Measurements from ENCODE around the gene ART1.
"Not testable (repeated sequence)": the region's sequence is repeated elsewhere in the genome, so short reads cannot be mapped to it uniquely, and the experiment has no call there.

The ART1 gene

DNA sequence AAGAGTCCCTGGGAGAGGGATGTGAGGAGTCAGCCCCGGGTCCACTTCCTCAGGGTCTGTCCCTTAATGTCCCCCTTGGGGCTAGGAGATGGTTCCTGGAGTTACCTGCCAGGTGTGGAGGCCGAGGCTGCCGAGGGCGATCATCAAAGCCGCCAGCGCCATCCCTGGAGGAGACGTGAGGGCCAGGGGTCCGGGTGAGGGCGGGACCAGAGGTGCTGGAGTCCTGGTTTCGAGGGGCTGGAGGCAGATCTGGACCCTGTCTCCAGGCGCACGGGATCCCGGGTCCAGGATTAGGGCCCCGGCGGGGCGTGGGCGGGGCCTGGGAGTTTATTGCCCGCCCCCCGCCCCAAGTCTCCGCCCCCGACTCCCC lies 3.2 kb upstream of the ART1 start, which contains the start of gene ART5:
TSS of gene ART5 (minus strand) at position 292 of the 370 bp plus-strand sequence. CDS start at position 162, 130 bp downstream.
- DNase-seq (ENCODE audit: low read depth in 2 of 2), result no peak
- TF ChIP-seq CTCF (IDR thresholded peaks at IDR 0.05; ENCODE audit: low read depth, low read length), result no peak
- H3K4me3 ChIP-seq (replicated peaks in 1 of 2; ENCODE audit: low read depth in 2 of 2, low read length in 2 of 2), result peak within 1 kb of the TSS; percentile 40 to 58

- peak; percentile 39 to 84 for DNase-seq (ENCODE audit: low read depth in 2 of 2)
- no peak for TF ChIP-seq CTCF (IDR thresholded peaks at IDR 0.05; ENCODE audit: low read depth, low read length)
- peak overlapping the region; percentile 40 to 58 for H3K4me3 ChIP-seq (replicated peaks in 1 of 2; ENCODE audit: low read depth in 2 of 2, low read length in 2 of 2)
Observed at GRCh38 chr11:3642071-3642951, 2.6 kb upstream of the ART1 start.

DNA sequence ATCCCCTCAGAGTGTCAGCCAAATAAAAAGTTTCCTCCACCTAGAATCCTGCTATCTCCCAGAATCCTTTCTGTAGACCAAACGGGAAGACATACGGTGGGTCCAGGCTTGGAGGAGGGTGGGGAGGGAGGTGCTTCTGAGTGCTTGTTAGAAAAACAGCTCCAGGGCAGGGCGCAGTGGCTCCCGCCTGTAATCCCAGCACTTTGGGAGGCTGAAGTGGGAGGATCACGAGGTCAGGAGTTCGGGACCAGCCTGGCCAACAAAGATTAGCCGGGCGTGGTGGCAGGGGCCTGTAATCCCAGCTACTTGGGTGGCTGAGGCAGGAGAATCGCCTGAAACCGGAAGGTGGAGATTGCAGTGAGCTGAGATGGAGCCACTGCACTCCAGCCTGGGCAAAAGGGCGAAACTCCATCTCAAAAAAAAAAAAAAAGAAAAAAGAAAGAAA lies 1.8 kb upstream of the ART1 start:
- DNase-seq (ENCODE audit: low read depth in 2 of 2); H3K4me3 ChIP-seq (replicated peaks in 1 of 2; ENCODE audit: low read depth in 2 of 2, low read length in 2 of 2): not testable (repeated sequence)

- no peak for DNase-seq (ENCODE audit: low read depth in 2 of 2)
- no peak for TF ChIP-seq CTCF (IDR thresholded peaks at IDR 0.05; ENCODE audit: low read depth, low read length)
Observed at GRCh38 chr11:3645552-3645951, 624 bp downstream of the ART1 start.

GRCh38 chr11:3648843-3649242 lies 3.9 kb downstream of the ART1 start:
- DNase-seq (ENCODE audit: low read depth in 2 of 2); H3K4me3 ChIP-seq (replicated peaks in 1 of 2; ENCODE audit: low read depth in 2 of 2, low read length in 2 of 2): not testable (repeated sequence)

More at GRCh38 chr11:3645552-3645951, 624 bp downstream of the ART1 start:
- no peak overlapping the region for H3K4me3 ChIP-seq (replicated peaks in 1 of 2; ENCODE audit: low read depth in 2 of 2, low read length in 2 of 2)

DNA sequence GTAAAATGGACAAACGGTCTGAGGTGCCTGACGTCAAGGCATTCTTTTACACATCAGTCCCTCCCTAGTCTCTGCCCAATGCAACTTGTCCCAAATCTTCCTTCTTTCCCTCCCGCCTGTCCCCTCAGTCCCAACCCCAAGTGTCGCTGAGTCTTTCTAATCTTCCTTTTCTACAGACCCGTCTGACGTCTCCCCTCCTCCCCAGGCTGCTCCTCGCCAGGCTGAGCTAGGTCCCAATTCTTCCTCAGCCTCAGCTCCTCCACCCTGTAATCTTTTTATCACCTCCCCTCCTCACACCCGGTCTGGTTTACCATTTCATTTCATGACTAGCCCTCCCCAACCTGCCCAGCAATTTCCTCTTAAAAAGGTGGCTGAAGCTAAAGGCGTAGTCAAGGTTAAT lies 4.4 kb downstream of the ART1 start:
- DNase-seq (ENCODE audit: low read depth in 2 of 2); H3K4me3 ChIP-seq (replicated peaks in 1 of 2; ENCODE audit: low read depth in 2 of 2, low read length in 2 of 2): not testable (repeated sequence)

DNA sequence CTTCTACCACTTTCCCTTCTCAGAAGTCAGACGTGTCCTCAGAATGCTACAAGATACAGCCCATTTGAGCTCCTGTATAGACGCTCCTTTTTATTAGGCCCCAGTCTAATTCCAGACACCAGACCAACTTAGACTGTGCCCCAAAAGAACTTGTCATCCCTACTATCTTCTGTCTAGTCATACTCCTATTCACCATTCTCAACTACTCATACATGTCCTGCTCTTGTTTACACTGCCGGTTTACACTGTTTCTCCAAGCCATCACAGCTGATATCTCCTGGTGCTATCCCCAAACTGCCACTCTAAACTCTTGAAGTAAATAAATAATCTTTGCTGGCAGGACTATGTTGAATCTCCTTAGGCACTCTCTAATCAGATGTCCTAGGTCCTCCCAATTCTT lies 7.6 kb downstream of the ART1 start:
- not testable (repeated sequence) for DNase-seq (ENCODE audit: low read depth in 2 of 2); H3K4me3 ChIP-seq (replicated peaks in 1 of 2; ENCODE audit: low read depth in 2 of 2, low read length in 2 of 2)

DNA sequence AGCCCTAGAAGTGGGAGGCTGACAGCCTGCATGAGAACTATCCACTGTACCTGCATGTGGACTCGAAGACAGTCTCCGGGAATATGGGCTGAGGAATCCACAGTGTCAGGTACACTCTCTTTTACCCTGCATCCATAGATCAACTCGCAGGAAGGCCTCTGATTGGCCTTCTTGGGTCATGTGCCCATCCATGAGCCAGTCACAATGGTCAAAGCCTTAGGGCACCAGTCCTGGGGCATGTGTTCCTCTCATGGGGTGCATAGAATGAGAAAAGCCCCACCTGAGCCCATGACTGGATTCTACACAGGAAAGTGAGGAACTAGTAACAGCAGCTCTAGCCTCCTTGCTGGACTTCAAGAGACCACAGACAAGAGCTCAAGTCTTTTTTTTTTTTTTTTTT lies 10.6 kb downstream of the ART1 start:
- DNase-seq (ENCODE audit: low read depth in 2 of 2), result no peak
- no peak for TF ChIP-seq CTCF (IDR thresholded peaks at IDR 0.05; ENCODE audit: low read depth, low read length)
- no peak overlapping the region for H3K4me3 ChIP-seq (replicated peaks in 1 of 2; ENCODE audit: low read depth in 2 of 2, low read length in 2 of 2)

DNA sequence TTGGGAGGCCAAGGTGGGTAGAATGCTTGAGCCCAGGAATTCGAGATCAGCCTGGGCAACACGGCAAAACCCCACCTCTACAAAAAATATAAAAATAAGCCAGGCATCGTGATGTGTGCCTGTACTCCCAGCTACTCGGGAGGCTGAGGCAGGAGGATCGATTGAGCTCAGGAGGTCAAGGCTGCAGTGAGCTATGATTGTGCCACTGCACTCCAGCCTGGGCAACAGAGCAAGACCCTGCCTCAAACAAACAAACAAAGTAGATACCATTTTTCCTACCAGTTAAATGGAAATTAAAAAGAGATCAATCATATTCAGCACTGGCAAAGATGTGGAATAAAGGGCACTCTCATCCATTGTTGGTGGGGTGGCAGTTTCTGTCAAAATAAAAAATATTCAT lies 12.4 kb downstream of the ART1 start:
- not testable (repeated sequence) for DNase-seq (ENCODE audit: low read depth in 2 of 2)

More for the DNA sequence above, 12.4 kb downstream of the ART1 start:
- H3K4me3 ChIP-seq (replicated peaks in 1 of 2; ENCODE audit: low read depth in 2 of 2, low read length in 2 of 2), result not testable (repeated sequence)
